Loucy (cell line): ENCODE results near the gene DDAH2.

Experiments
- H2AFZ ChIP-seq: fragments of 200-600 bp; sonication (generic); 2 replicates; pipeline ENCODE4 v1.6.0; 2016; ENCODE audit warnings: antibody characterized with exemption, mild to moderate bottlenecking, low read length, moderate library complexity
- H3F3A ChIP-seq: fragments of 200-600 bp; 2 replicates; pipeline ENCODE4 v1.6.0; 2016; ENCODE audit warnings: antibody characterized with exemption, low read depth, mild to moderate bottlenecking
- H3K27me3 ChIP-seq: fragments of 200-600 bp; sonication (generic); 2 replicates; pipeline ENCODE4 v1.6.1; 2014; ENCODE audit warnings: low read length, mild to moderate bottlenecking; ENCODE audit not compliant: insufficient read depth, poor library complexity, severe bottlenecking
- H3K36me3 ChIP-seq: fragments of 200-600 bp; sonication (generic); 2 replicates; pipeline ENCODE4 v1.6.1; 2016; ENCODE audit warnings: low read length; ENCODE audit not compliant: insufficient read depth
- H3K4me1 ChIP-seq: fragments of 200-600 bp; sonication (generic); 2 replicates; pipeline ENCODE4 v1.5.1; 2014; ENCODE audit warnings: low read length, mild to moderate bottlenecking; ENCODE audit not compliant: insufficient read depth, poor library complexity, severe bottlenecking
- H3K4me2 ChIP-seq: fragments of 200-600 bp; sonication (generic); 2 replicates; pipeline ENCODE4 v1.6.0; 2014; ENCODE audit warnings: antibody characterized with exemption, low read length, low read depth, mild to moderate bottlenecking; ENCODE audit not compliant: poor library complexity, severe bottlenecking
- H3K4me3 ChIP-seq: fragments of 200-600 bp; sonication (generic); 2 replicates; pipeline ENCODE4 v1.5.1; 2014; ENCODE audit warnings: low read length, mild to moderate bottlenecking, mixed read lengths; ENCODE audit not compliant: poor library complexity, severe bottlenecking
- H3K79me2 ChIP-seq: fragments of 200-600 bp; sonication (generic); 2 replicates; pipeline ENCODE4 v1.6.1; 2014; ENCODE audit warnings: low read length; ENCODE audit not compliant: insufficient read depth
- H3K9ac ChIP-seq: fragments of 200-600 bp; sonication (generic); 2 replicates; pipeline ENCODE4 v1.6.0; 2014; ENCODE audit warnings: mild to moderate bottlenecking, low read depth, low read length, moderate library complexity; ENCODE audit not compliant: poor library complexity, severe bottlenecking
- H3K9me2 ChIP-seq: fragments of 200-600 bp; sonication (generic); replicated peaks from 2 replicates; pipeline ENCODE4 v1.6.1; 2016; ENCODE audit warnings: low read depth, low read length, mixed read lengths
- H3K9me3 ChIP-seq: fragments of 200-600 bp; sonication (generic); 2 replicates; pipeline ENCODE4 v1.6.1; 2014; ENCODE audit warnings: mild to moderate bottlenecking, antibody characterized with exemption, low read length, low read depth; ENCODE audit not compliant: insufficient read depth
- H4K20me1 ChIP-seq: fragments of 200-600 bp; sonication (generic); 2 replicates; pipeline ENCODE4 v1.6.0; 2014; ENCODE audit warnings: antibody characterized with exemption, low read length, mild to moderate bottlenecking; ENCODE audit not compliant: insufficient read depth, poor library complexity, severe bottlenecking
- CTCF ChIP-seq: fragments of 200-600 bp; sonication (generic); conservative IDR thresholded peaks from 2 replicates; pipeline ENCODE4 v1.5.1; 2014; ENCODE audit warnings: mild to moderate bottlenecking, antibody characterized with exemption, low read length
- EZH2phosphoT487 ChIP-seq: fragments of 200-600 bp; IDR thresholded peaks from 2 replicates; pipeline ENCODE4 v1.6.1; 2018; ENCODE audit warnings: antibody characterized with exemption, mild to moderate bottlenecking, moderate library complexity, borderline replicate concordance

The DDAH2 gene

GRCh38 chr6:31708224-31708623 lies 20.9 kb downstream of the DDAH2 start:
- no peak for TF ChIP-seq EZH2phosphoT487
- Histone ChIP-seq H2AFZ (no peak overlapping the region), H3F3A (no peaks in the 10 kb centered on the region), H4K20me1 (no peaks in the 10 kb centered on the region), H3K79me2 (no peaks in the 10 kb centered on the region), H3K4me1 (peaks cover 20% of the 10 kb centered on the region), H3K9ac (no peak overlapping the region), H3K4me3 (no peak overlapping the region), H3K27me3 (no peaks in the 10 kb centered on the region), H3K9me3 (no peaks in the 10 kb centered on the region), H3K36me3 (no peaks in the 10 kb centered on the region), H3K4me2 (no peak overlapping the region), H3K9me2 (no peaks in the 10 kb centered on the region)

- Histone ChIP-seq H3K27me3 (no peaks in the 10 kb centered on the region), H3K4me3 (no peak overlapping the region), H3K9me2 (no peaks in the 10 kb centered on the region), H3F3A (no peaks in the 10 kb centered on the region), H3K9me3 (no peaks in the 10 kb centered on the region), H3K79me2 (peaks cover under 1% of the 10 kb centered on the region; the same call in 1 of the 2 replicates), H2AFZ (no peak overlapping the region), H4K20me1 (no peaks in the 10 kb centered on the region), H3K9ac (no peak overlapping the region), H3K4me2 (no peak overlapping the region), H3K36me3 (no peaks in the 10 kb centered on the region), H3K4me1 (peaks cover 19% of the 10 kb centered on the region)
- no peak for TF ChIP-seq CTCF
- no peak for TF ChIP-seq EZH2phosphoT487
Measured at GRCh38 chr6:31707701-31708100, 21.4 kb downstream of the DDAH2 start.

- Histone ChIP-seq H2AFZ (no peak within 1 kb of the TSS), H4K20me1 (peaks cover 6% of the 10 kb centered on the region), H3K4me3 (no peak within 1 kb of the TSS), H3F3A (no peaks in the 10 kb centered on the region), H3K9me2 (no peaks in the 10 kb centered on the region), H3K4me1 (peaks cover 20% of the 10 kb centered on the region), H3K36me3 (no peaks in the 10 kb centered on the region), H3K79me2 (peaks cover 12% of the 10 kb centered on the region), H3K27me3 (no peaks in the 10 kb centered on the region), H3K9me3 (no peaks in the 10 kb centered on the region), H3K9ac (no peak within 1 kb of the TSS), H3K4me2 (no peak within 1 kb of the TSS)
- TF ChIP-seq CTCF = no peak
- TF ChIP-seq EZH2phosphoT487 = no peak
Measured at GRCh38 chr6:31706599-31706998, 22.5 kb downstream of the DDAH2 start, which contains the start of gene LY6G6F. Gene LY6G6F (plus strand): TSS chr6:31706866. CDS start chr6:31706907, 41 bp downstream.

GRCh38 chr6:31705931-31706330 lies 23.2 kb downstream of the DDAH2 start:
- H3K9me2 ChIP-seq = no peaks in the 10 kb centered on the region
- peaks cover 12% of the 10 kb centered on the region for H4K20me1 ChIP-seq
- H3K9ac ChIP-seq = no peak overlapping the region
- H3K36me3 ChIP-seq = no peaks in the 10 kb centered on the region
- H3K4me3 ChIP-seq = no peak overlapping the region
- no peak overlapping the region for H3K4me2 ChIP-seq
- no peak for TF ChIP-seq CTCF
- TF ChIP-seq EZH2phosphoT487 = no peak
- H3K79me2 ChIP-seq = peaks cover 19% of the 10 kb centered on the region
- no peaks in the 10 kb centered on the region for H3K27me3 ChIP-seq
- H3K9me3 ChIP-seq = no peaks in the 10 kb centered on the region
- no peaks in the 10 kb centered on the region for H3F3A ChIP-seq
- peaks cover 20% of the 10 kb centered on the region for H3K4me1 ChIP-seq
- H2AFZ ChIP-seq = no peak overlapping the region
